ENCODE measurements around the gene KLF6. TPM values are rescaled to one million over a fixed set of nuclear protein-coding genes. Genes with fewer than 3 reads are reported as not detected.
A peak's percentile ranks its signal among the peaks of the same experiment; 100 is the strongest.

Gene KLF6
- total RNA-seq, 3 donors from 2014 or later (not counting 1 experiment from before 2014, with no cell fraction given), result 1,044 to 1,768 (median 1,056) TPM

GRCh38 chr10:3832022-3832786, 47.2 kb upstream of the KLF6 start:
- H3K4me3 ChIP-seq (ENCODE audit: low read length), result no peak overlapping the region
- intact Hi-C loops (cut with micrococcal nuclease), result no loop called here
- peaks cover 29 to 30% of the 10 kb centered on the region in 2 donors for H3K4me1 Mint-ChIP-seq
- no peak overlapping the region for H3K4me3 Mint-ChIP-seq
- peaks cover 12% of the 10 kb centered on the region for H3K4me1 ChIP-seq (ENCODE audit: control insufficient read depth, insufficient read depth, low read length)
- H3K27me3 Mint-ChIP-seq (ENCODE audit: low read depth in 2 of 2), result no peaks in the 10 kb centered on the region
- TF ChIP-seq CTCF (IDR thresholded peaks at IDR 0.05), result no peak
- no peaks in the 10 kb centered on the region for H3K36me3 ChIP-seq (ENCODE audit: control insufficient read depth, insufficient read depth, low read length)
- DNase-seq (no peak), ATAC-seq (no peak)
- H3K27ac ChIP-seq (ENCODE audit: low read length), result no peak overlapping the region
- 90% methylated on average over 3 of the region's 5 CpGs for WGBS (ENCODE audit: insufficient coverage)
- H3K9me3 Mint-ChIP-seq, result no peaks in the 10 kb centered on the region
- no peaks in the 10 kb centered on the region for H3K9me3 ChIP-seq (ENCODE audit: control insufficient read depth, insufficient read depth, low read length)
- H3K36me3 Mint-ChIP-seq, result no peaks in the 10 kb centered on the region
- H3K27me3 ChIP-seq (ENCODE audit: control insufficient read depth, insufficient read depth, low read length), result no peaks in the 10 kb centered on the region
- peak overlapping the region in 1 of 2 donors; percentile 27 for H3K27ac Mint-ChIP-seq

DNA sequence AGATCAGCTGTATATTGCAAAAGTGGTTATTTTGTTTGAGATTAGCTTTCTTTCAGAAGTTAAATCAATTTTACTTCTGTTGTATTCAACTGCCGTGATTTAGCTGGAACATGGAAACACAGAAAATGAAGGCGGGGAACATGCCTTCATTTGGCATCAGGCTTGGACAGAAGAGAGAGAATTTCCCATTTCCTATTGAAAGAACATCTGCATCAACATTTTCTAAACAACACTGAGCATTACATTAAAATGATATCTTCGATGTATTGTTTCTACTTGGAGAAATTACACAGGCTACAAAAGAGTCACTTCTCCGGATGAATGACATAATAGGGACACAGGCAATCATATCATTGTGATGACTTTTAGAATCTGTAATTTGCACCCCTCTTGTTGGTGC, 46.6 kb upstream of the KLF6 start:
- H3K4me3 ChIP-seq (ENCODE audit: low read length), result no peak overlapping the region
- Mint-ChIP-seq H3K36me3 (no peaks in the 10 kb centered on the region), H3K9me3 (no peaks in the 10 kb centered on the region), H3K27ac (peak overlapping the region in 1 of 2 donors; percentile 27), H3K4me1 (peaks cover 23 to 30% of the 10 kb centered on the region in 2 donors), H3K4me3 (no peak overlapping the region), H3K27me3 (ENCODE audit: low read depth in 2 of 2) (no peaks in the 10 kb centered on the region)
- WGBS (ENCODE audit: insufficient coverage), result 99% methylated on average over 4 of the region's 4 CpGs
- DNase-seq (no peak), ATAC-seq (no peak)
- peaks cover 12% of the 10 kb centered on the region for H3K4me1 ChIP-seq (ENCODE audit: control insufficient read depth, insufficient read depth, low read length)
- no peaks in the 10 kb centered on the region for H3K27me3 ChIP-seq (ENCODE audit: control insufficient read depth, insufficient read depth, low read length)
- intact Hi-C loops (cut with micrococcal nuclease), result no loop called here
- TF ChIP-seq CTCF (IDR thresholded peaks at IDR 0.05), result no peak
- H3K27ac ChIP-seq (ENCODE audit: low read length), result no peak overlapping the region
- H3K9me3 ChIP-seq (ENCODE audit: control insufficient read depth, insufficient read depth, low read length), result no peaks in the 10 kb centered on the region
- H3K36me3 ChIP-seq (ENCODE audit: control insufficient read depth, insufficient read depth, low read length), result no peaks in the 10 kb centered on the region

DNA sequence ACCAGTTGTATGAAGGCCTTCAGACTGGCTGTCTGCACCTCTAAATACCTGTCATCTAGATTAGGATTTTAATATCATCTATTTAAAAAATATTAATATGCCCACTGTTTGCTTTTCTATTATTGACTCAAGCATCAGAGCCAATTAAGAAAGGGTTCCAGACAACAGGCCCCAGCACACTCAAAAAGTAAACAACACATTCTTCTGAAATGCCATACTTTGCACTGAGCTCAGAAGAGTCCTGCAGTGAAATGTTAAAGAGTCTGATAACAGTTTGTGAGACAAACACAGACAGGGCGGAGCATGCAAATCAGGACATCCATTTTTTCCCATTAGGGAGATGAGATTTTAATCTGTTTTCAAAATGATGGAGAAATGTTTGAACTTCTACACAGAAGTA, 45.9 kb upstream of the KLF6 start:
- H3K9me3 Mint-ChIP-seq, result no peaks in the 10 kb centered on the region
- intact Hi-C loops (cut with micrococcal nuclease), result no loop called here
- Histone ChIP-seq H3K4me1 (ENCODE audit: control insufficient read depth, insufficient read depth, low read length) (peaks cover 12% of the 10 kb centered on the region), H3K4me3 (ENCODE audit: low read length) (no peak overlapping the region), H3K27ac (ENCODE audit: low read length) (no peak overlapping the region), H3K36me3 (ENCODE audit: control insufficient read depth, insufficient read depth, low read length) (no peaks in the 10 kb centered on the region), H3K9me3 (ENCODE audit: control insufficient read depth, insufficient read depth, low read length) (no peaks in the 10 kb centered on the region), H3K27me3 (ENCODE audit: control insufficient read depth, insufficient read depth, low read length) (no peaks in the 10 kb centered on the region)
- no peak overlapping the region for H3K27ac Mint-ChIP-seq
- no peaks in the 10 kb centered on the region for H3K27me3 Mint-ChIP-seq (ENCODE audit: low read depth in 2 of 2)
- 93% methylated on average over 1 of the region's 1 CpG for WGBS (ENCODE audit: insufficient coverage)
- DNase-seq (no peak), ATAC-seq (no peak)
- peaks cover 16 to 24% of the 10 kb centered on the region in 2 donors for H3K4me1 Mint-ChIP-seq
- H3K4me3 Mint-ChIP-seq, result no peak overlapping the region
- no peak for TF ChIP-seq CTCF (IDR thresholded peaks at IDR 0.05)
- H3K36me3 Mint-ChIP-seq, result no peaks in the 10 kb centered on the region

All from natural killer cell (primary cell).